PC-3 (cell line): ENCODE results near the gene TNK1. TPM values are rescaled to one million over a fixed set of nuclear protein-coding genes. Genes with fewer than 3 reads are reported as not detected.

Source experiments
- ATAC-seq: fragments of 200-7000 bp; cut with Tn5 transposase; 2 replicates; pipeline ENCODE4 v1.9.1; 2020; ENCODE audit warnings: mild to moderate bottlenecking, moderate library complexity
- BruUV-seq: library from RNA; stranded (reverse); fragments of 400-500 nt; replicated peaks from 2 replicates; lab custom pipeline; 2021; lab: Mats Ljungman, UMichigan
- CTCF ChIA-PET: fragments of 300-600 bp; sonication (Branson Sonifier 250); formaldehyde crosslinking; loops from one replicate; lab custom pipeline; 2022; ENCODE audit warnings: antibody characterized with exemption; lab: Charles Lee
- POLR2A ChIA-PET: fragments of 300-600 bp; sonication (Branson Sonifier 250); formaldehyde crosslinking; loops from one replicate; lab custom pipeline; 2022; ENCODE audit warnings: antibody characterized with exemption; ENCODE audit not compliant: unreplicated experiment; lab: Charles Lee
- DNase-seq: peaks from one replicate; pipeline ENCODE4 v3.0.0-alpha.2; 2015
- H2AFZ ChIP-seq: fragments of 300-600 bp; sonication (generic); 2 replicates; pipeline ENCODE4 v1.6.0; 2016; ENCODE audit warnings: antibody characterized with exemption, low read length
- H3F3A ChIP-seq: fragments of 300-600 bp; sonication (generic); one replicate; pipeline ENCODE4 v1.6.0; 2017; ENCODE audit warnings: antibody characterized with exemption, low read length, control low read depth, mild to moderate bottlenecking; ENCODE audit not compliant: unreplicated experiment
- H3K27ac ChIP-seq: fragments of 300-600 bp; sonication (generic); 2 replicates; pipeline ENCODE4 v1.5.1; 2016; ENCODE audit warnings: mild to moderate bottlenecking, low read length
- H3K27me3 ChIP-seq: fragments of 300-600 bp; sonication (generic); 2 replicates; pipeline ENCODE4 v1.6.1; 2016; ENCODE audit warnings: low read length, mixed read lengths
- H3K36me3 ChIP-seq: fragments of 300-600 bp; sonication (generic); 2 replicates; pipeline ENCODE4 v1.6.1; 2016; ENCODE audit warnings: low read depth, mixed run types, low read length, mixed read lengths
- H3K4me1 ChIP-seq: fragments of 300-600 bp; sonication (generic); 2 replicates; pipeline ENCODE4 v1.5.1; 2016; ENCODE audit warnings: low read length; ENCODE audit not compliant: insufficient read depth
- H3K4me2 ChIP-seq: fragments of 300-600 bp; sonication (generic); 2 replicates; pipeline ENCODE4 v1.6.0; 2016; ENCODE audit warnings: low read length
- H3K4me3 ChIP-seq: fragments of 300-600 bp; sonication (generic); 2 replicates; pipeline ENCODE4 v1.5.1; 2016; ENCODE audit warnings: mild to moderate bottlenecking, low read length, mixed read lengths
- H3K79me2 ChIP-seq: fragments of 300-600 bp; sonication (generic); 2 replicates; pipeline ENCODE4 v1.6.1; 2017; ENCODE audit warnings: low read length, mixed read lengths
- H3K9ac ChIP-seq: fragments of 300-600 bp; sonication (generic); 2 replicates; pipeline ENCODE4 v1.6.0; 2016; ENCODE audit warnings: mild to moderate bottlenecking, low read length
- H3K9me2 ChIP-seq: fragments of 300-600 bp; sonication (generic); replicated peaks from 2 replicates; pipeline ENCODE4 v1.6.1; 2016; ENCODE audit warnings: mixed run types, low read length, mixed read lengths
- H3K9me3 ChIP-seq: fragments of 300-600 bp; sonication (generic); 2 replicates; pipeline ENCODE4 v1.6.1; 2016; ENCODE audit warnings: low read length, mixed read lengths
- H4K20me1 ChIP-seq: fragments of 300-600 bp; sonication (generic); 2 replicates; pipeline ENCODE4 v1.6.1; 2016; ENCODE audit warnings: low read length, mixed read lengths
- EZH2 ChIP-seq: fragments of 300-600 bp; sonication (generic); IDR thresholded peaks from one replicate; pipeline ENCODE4 v1.6.1; 2017; ENCODE audit warnings: antibody characterized with exemption, mild to moderate bottlenecking, low read length; ENCODE audit not compliant: unreplicated experiment
- EZH2phosphoT487 ChIP-seq: fragments of 300-600 bp; sonication (generic); IDR thresholded peaks from 2 replicates; pipeline ENCODE4 v1.6.1; 2018; ENCODE audit warnings: mild to moderate bottlenecking, antibody characterized with exemption, low read length, borderline replicate concordance
- intact Hi-C: fragments of 100-400 bp; cut with micrococcal nuclease; formaldehyde crosslinking; loops from 2 replicates; pipeline ENCODE4 v1.9.0; 2023
- total RNA-seq: library from RNA; depleted of rRNA; stranded (reverse); fragments of >200 nt; gene quantifications from 2 replicates; pipeline ENCODE4 v1.2.3, GENCODE V29; 2014
- TF ChIP-seq, protein P1 (sequence below): fragments of 300-600 bp; sonication (generic); conservative IDR thresholded peaks from 2 replicates; pipeline ENCODE4 v1.5.1; 2017; ENCODE audit warnings: antibody characterized with exemption, low read depth, mild to moderate bottlenecking, low read length

TNK1 gene
- total RNA-seq, 1 experiment from 2014 or later = 10.8 TPM

- TF ChIP-seq EZH2phosphoT487 (no peak), EZH2 (no peak)
- TF ChIP-seq, protein P1, sequence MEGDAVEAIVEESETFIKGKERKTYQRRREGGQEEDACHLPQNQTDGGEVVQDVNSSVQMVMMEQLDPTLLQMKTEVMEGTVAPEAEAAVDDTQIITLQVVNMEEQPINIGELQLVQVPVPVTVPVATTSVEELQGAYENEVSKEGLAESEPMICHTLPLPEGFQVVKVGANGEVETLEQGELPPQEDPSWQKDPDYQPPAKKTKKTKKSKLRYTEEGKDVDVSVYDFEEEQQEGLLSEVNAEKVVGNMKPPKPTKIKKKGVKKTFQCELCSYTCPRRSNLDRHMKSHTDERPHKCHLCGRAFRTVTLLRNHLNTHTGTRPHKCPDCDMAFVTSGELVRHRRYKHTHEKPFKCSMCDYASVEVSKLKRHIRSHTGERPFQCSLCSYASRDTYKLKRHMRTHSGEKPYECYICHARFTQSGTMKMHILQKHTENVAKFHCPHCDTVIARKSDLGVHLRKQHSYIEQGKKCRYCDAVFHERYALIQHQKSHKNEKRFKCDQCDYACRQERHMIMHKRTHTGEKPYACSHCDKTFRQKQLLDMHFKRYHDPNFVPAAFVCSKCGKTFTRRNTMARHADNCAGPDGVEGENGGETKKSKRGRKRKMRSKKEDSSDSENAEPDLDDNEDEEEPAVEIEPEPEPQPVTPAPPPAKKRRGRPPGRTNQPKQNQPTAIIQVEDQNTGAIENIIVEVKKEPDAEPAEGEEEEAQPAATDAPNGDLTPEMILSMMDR = no peak
- no TSS peak for BruUV-seq
- Histone ChIP-seq H3F3A (no peaks in the 10 kb centered on the region), H2AFZ (no peak overlapping the region), H3K4me1 (peaks cover 6% of the 10 kb centered on the region; the same call in 1 of the 2 replicates), H3K27ac (no peak overlapping the region), H3K79me2 (peaks cover 4% of the 10 kb centered on the region; the same call in 1 of the 2 replicates), H3K4me3 (no peak overlapping the region), H3K27me3 (no peaks in the 10 kb centered on the region), H3K9me2 (no peaks in the 10 kb centered on the region), H4K20me1 (no peaks in the 10 kb centered on the region), H3K9me3 (no peaks in the 10 kb centered on the region), H3K9ac (no peak overlapping the region), H3K36me3 (no peaks in the 10 kb centered on the region), H3K4me2 (no peak overlapping the region)
- ChIA-PET CTCF (interaction anchor here (0.9 kb wide), 1 partner anchor 177 kb away, joined by 3 read pairs; no protein-coding TSS in a partner anchor), POLR2A (no interaction called here)
- ATAC-seq = no peak
- intact Hi-C loops = no loop called here
- no peak for DNase-seq
Observed at GRCh38 chr17:7382901-7383300, 2.0 kb downstream of the TNK1 start.

- ATAC-seq = no peak
- POLR2A ChIA-PET = no interaction called here
Observed at GRCh38 chr17:7383371-7383741, 2.5 kb downstream of the TNK1 start.

More at GRCh38 chr17:7383371-7383741, 2.5 kb downstream of the TNK1 start:
- H3K27ac ChIP-seq = no peak overlapping the region
- no peak overlapping the region for H3K4me2 ChIP-seq
- H3K27me3 ChIP-seq = no peaks in the 10 kb centered on the region
- H3K9me2 ChIP-seq = no peaks in the 10 kb centered on the region
- no peak overlapping the region for H2AFZ ChIP-seq
- intact Hi-C loops = no loop called here
- TF ChIP-seq EZH2 (no peak), EZH2phosphoT487 (no peak)
- TF ChIP-seq, protein P1 = no peak
- no peak overlapping the region for H3K9ac ChIP-seq
- H3F3A ChIP-seq = no peaks in the 10 kb centered on the region
- no peaks in the 10 kb centered on the region for H3K36me3 ChIP-seq
- no TSS peak for BruUV-seq
- H3K79me2 ChIP-seq = peaks cover 4% of the 10 kb centered on the region; the same call in 1 of the 2 replicates
- H4K20me1 ChIP-seq = no peaks in the 10 kb centered on the region
- peaks cover 6% of the 10 kb centered on the region; the same call in 1 of the 2 replicates for H3K4me1 ChIP-seq
- no peaks in the 10 kb centered on the region for H3K9me3 ChIP-seq
- CTCF ChIA-PET = no interaction called here
- H3K4me3 ChIP-seq = no peak overlapping the region
- no peak for DNase-seq
